Measurements from ENCODE around the gene MAP3K12.
A peak's percentile ranks its signal among the peaks of the same experiment; 100 is the strongest.
"Not testable (repeated sequence)": the region's sequence is repeated elsewhere in the genome, so short reads cannot be mapped to it uniquely, and the experiment has no call there.

The MAP3K12 gene

DNA sequence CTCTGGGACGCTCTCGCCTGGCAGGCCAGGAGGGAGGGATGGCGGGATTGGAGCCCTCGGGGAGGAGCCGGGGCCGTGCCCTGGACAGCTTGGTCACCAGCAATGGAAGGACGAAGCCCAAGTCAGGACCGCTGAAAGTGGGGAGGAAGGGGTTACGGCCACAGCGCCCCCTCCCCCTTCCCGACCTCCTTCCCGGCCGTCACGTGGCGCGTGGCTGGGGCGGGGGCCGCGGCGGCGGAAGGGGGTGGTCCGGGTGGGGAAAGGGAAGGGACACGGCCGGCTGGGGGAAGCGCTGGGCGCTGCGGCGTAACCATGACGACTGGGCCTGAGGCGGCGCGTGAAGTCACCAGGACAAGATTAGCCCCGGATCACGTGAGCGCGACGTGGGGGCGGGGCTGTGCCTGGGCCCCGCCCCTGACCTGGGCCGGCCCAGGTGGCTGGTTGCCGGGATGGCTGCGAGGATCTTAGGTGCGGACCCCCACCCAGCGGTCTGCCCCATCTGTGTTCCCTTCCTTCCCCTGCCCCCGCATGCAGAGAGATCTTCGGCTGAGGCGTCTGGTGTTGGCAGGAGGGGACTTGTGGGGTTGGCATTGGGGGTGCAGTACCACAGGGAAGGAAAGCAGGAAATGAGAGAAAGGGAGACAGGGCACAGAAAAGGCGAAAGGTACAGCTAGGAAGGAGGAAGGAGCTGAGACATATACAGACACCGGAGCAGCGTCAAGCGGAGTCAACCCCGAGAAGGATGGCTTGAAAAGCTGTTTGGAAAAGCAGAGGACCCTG lies 6.2 kb downstream of the MAP3K12 start:
- DNase-seq (ENCODE audit: low spot score) = peak; percentile 80

DNA sequence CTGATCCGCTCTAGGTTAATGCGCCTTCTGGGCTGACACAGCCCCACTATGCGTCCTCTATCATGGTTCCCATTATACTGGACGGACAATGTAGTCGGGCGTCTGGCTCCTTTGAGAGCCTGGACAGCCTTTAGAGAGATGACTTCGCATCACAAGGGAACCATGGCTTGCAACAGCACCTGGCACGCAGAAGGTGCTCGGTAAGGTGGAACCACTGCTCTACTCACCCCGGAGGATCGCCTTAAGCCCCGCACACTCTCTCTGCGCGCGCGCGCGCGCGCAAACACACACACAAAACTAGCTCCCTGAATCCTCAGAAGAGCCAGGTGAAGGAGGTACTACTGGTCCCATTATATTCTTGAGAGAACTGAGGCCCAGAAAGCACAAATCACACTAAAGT lies 7.1 kb downstream of the MAP3K12 start:
- DNase-seq (ENCODE audit: low spot score) = no peak

DNA sequence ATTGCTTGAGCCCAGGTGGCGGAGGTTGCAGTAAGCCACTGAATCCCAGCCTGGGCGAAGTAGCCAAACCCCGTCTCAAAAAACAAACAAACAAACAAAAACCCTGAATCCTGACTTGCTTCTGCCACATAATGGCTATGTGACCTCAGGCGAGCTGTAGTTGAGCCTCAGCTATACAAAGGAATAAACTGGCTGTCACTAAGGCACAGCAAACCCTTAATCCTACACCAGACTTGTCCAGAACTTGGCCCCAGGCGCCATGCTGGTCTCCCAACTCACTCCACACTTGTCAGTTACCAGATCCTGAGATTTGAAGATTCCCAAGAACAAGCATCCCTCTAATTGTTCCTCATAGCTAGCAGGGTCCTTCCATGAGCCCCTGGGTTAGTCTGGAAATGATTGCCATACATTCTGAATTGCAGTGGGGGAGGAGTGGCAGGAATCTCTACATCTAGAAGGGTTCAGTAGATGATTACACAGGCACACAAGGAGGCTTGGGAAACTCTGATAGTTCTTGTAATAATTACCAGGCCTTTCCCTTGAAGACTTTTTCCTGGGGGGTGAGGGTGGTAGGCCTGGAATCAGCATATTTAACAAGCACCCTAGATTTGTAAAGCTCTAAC lies 9.9 kb downstream of the MAP3K12 start:
- no peak for DNase-seq (ENCODE audit: low spot score)

GRCh38 chr12:53486736-53487487 lies 12.3 kb downstream of the MAP3K12 start:
- no peak for DNase-seq (ENCODE audit: low spot score)

DNA sequence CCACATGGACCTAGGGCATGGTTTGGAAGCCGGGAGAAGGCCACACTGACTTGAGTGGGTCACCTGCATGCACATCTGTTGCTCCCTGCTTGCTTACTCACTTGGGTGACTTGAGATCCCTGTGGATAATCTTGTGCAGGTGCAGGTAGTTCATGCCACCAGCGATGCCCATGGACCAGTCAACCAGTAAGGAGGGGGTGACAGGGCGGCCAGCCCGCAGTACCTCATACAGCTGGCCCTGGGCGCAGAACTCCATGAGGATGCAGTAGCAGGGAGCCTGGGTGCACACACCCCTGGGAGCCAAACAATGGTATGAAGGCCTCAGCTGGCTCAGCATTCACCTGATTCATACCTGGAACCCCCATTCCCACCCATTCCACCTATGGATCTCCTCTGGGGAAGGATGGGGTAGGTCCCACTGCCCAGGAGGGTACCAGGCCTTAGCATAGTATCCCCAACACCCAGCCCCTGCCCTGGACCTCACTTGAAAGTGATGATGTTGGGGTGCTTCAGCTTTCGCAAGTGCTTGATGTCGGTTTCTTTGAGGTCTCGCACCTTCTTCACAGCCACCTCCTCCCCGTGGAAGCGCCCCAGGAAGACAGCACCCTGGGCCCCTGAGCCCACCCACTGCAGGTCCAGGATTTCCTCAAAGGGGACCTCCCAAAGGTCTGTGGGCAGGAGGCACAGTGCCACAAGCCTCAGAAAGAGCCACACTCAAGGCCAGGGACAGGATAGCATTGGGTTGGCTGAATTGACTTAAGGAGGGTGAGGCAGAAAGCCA lies 13.1 kb downstream of the MAP3K12 start:
- no peak for DNase-seq (ENCODE audit: low spot score)

GRCh38 chr12:53484686-53485575 lies 14.3 kb downstream of the MAP3K12 start:
- no peak for DNase-seq (ENCODE audit: low spot score)

DNA sequence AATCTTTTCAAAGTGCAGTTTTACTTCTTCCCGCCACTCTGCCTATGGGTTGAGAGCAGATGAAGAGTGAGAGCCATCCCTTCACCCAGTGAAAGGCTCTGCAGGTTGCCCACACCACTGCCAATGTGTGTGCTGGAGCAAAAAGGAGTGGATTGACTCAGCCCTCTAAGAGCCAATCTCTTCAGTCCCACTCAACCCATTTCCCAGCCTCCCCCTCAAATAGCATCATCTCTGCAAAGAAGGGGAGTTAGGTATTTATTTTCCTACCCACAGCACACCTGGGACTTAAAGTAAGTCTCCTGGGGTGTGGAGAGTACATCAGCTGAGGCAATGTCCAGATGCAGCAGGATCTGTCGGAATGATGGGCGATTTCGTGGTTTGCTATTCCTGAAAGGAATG lies 15.3 kb downstream of the MAP3K12 start:
- no peak for DNase-seq (ENCODE audit: low spot score)

- no peak for DNase-seq (ENCODE audit: low spot score)
Observed at GRCh38 chr12:53483225-53483978, 15.9 kb downstream of the MAP3K12 start.

- DNase-seq (ENCODE audit: low spot score) = no peak
Observed at GRCh38 chr12:53482626-53483168, 16.6 kb downstream of the MAP3K12 start.

GRCh38 chr12:53481939-53482586 lies 17.2 kb downstream of the MAP3K12 start:
- DNase-seq (ENCODE audit: low spot score) = no peak

DNA sequence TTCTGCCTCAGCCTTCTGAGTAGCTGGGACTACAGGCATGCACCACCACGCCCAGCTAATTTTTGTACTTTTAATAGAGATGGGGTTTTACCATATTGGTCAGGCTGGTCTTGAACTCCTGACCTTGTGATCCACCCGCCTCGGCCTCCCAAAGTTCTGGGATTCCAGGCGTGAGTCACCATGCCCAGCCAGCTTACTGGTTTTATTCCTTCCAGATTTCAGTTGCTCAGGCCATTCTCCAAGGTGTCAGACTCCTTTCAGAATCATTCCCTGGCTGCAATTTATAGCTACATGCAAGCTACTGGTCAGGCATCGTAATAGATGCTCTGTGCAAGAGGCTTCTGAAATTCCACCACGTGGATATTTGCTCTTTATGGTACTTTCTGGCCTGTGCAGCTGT lies 17.8 kb downstream of the MAP3K12 start:
- not testable (repeated sequence) for DNase-seq (ENCODE audit: low spot score)

- DNase-seq (ENCODE audit: low spot score) = no peak
Observed at GRCh38 chr12:53480491-53481442, 18.5 kb downstream of the MAP3K12 start.

GRCh38 chr12:53479331-53479730 lies 19.9 kb downstream of the MAP3K12 start:
- DNase-seq (ENCODE audit: low spot score) = no peak

GRCh38 chr12:53478865-53479264 lies 20.4 kb downstream of the MAP3K12 start:
- no peak for DNase-seq (ENCODE audit: low spot score)

DNA sequence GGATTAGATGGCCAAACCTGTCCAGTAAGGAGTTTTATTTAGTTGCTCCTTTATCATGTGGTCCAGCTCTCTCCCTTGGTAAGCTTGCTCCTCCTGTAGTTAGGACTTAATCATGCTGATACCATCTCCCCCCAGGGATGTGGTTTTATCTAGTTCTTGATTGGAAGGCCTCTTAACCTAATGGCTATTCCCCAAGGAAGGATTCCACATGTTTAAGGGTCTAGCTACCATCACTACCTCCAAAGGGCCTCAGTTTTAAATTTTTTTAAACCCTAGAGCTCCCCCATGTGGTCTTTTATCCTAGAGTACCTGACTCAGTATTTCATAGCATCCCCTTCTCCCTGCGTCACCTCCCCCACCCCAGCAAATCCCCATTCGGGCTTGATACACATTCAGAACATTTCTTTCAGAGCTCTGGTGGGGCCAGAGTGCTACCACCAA lies 22.5 kb downstream of the MAP3K12 start:
- no peak for DNase-seq (ENCODE audit: low spot score)

- no peak for DNase-seq (ENCODE audit: low spot score)
Observed at GRCh38 chr12:53474819-53475218, 24.4 kb downstream of the MAP3K12 start.

- no peak for DNase-seq (ENCODE audit: low spot score)
Observed at GRCh38 chr12:53474077-53474476, 25.2 kb downstream of the MAP3K12 start.

DNA sequence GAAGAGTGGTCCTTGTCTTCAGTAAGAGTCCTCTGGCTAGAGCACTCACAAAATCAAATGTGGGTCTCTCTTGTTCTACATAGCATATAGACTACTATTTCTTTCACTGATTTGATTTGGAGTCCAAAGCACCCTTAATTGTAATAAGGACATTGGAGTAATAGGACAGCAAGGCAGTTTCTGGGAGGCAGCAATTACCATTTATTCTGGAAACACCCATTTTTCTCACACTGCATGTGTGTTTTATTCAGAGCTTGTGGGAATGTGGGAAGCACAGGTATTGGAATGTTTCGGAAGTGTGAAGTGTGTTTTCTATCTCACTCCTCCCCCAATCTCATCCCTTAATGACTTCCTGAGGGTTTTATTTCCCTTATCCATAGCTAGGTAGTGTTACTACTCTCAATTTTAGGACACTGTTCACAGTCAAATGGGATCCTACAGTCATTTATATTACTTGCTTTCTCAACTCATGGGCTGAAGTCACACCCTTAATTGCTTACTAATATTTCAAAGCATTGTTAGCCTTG lies 27.1 kb downstream of the MAP3K12 start:
- DNase-seq (ENCODE audit: low spot score) = no peak
